Thoracic aorta (tissue), 2 donors: ENCODE results near the gene FNDC11. TPM values are rescaled to one million over a fixed set of nuclear protein-coding genes. Genes with fewer than 3 reads are reported as not detected.
A peak's percentile ranks its signal among the peaks of the same experiment; 100 is the strongest.

ENCODE experiments used
- ATAC-seq: fragments of 150-250 bp; one replicate; pipeline ENCODE4 v1.8.0; 2017; ENCODE audit warnings: low read depth; ENCODE audit not compliant: insufficient number of reproducible peaks, low FRiP score
- DNase-seq: peaks from one replicate; pipeline ENCODE4 v3.0.0-alpha.2; 2020; ENCODE audit warnings: low spot score
- H3K27ac ChIP-seq, 2 donors: fragments of 200-600 bp; sonication (generic); 1 replicate in 1 of 2; 2 replicates in 1 of 2; pipeline ENCODE4 v1.5.1; 2016; ENCODE audit warnings: mild to moderate bottlenecking in 2 of 2, moderate library complexity in 2 of 2
- H3K27me3 ChIP-seq: fragments of 200-600 bp; sonication (generic); replicated peaks from 2 replicates; pipeline ENCODE4 v1.6.0; 2016; ENCODE audit warnings: mild to moderate bottlenecking; ENCODE audit not compliant: insufficient read depth
- H3K36me3 ChIP-seq: fragments of 200-600 bp; sonication (generic); one replicate; pipeline ENCODE4 v1.5.1; 2016
- H3K4me1 ChIP-seq, 2 donors: fragments of 200-600 bp; sonication (generic); 1 replicate in 1 of 2; 2 replicates in 1 of 2; pipeline versions ENCODE4 v1.5.1 to v1.6.0; 2016; ENCODE audit warnings: low read depth in 2 of 2, mild to moderate bottlenecking in 1 of 2; ENCODE audit not compliant: control insufficient read depth in 1 of 2
- H3K4me3 ChIP-seq: fragments of 200-600 bp; sonication (generic); 2 replicates; pipeline ENCODE4 v1.5.1; 2016; ENCODE audit warnings: mild to moderate bottlenecking
- H3K9me3 ChIP-seq: fragments of 200-600 bp; sonication (generic); 2 replicates; pipeline ENCODE4 v1.5.1; 2016
- CTCF ChIP-seq: fragments of 200-600 bp; sonication (generic); IDR thresholded peaks from one replicate; pipeline ENCODE4 v1.5.1; 2019; ENCODE audit warnings: antibody characterized with exemption
- total RNA-seq, 2 donors: library from RNA; depleted of rRNA; stranded (reverse); fragments of >200 nt; gene quantifications; one replicate each; pipeline versions ENCODE4 v1.1.0 to v1.2.3, GENCODE V29; 2016

The FNDC11 gene
- total RNA-seq, 2 donors from 2014 or later = 0.54 TPM; not detected in 1

DNA sequence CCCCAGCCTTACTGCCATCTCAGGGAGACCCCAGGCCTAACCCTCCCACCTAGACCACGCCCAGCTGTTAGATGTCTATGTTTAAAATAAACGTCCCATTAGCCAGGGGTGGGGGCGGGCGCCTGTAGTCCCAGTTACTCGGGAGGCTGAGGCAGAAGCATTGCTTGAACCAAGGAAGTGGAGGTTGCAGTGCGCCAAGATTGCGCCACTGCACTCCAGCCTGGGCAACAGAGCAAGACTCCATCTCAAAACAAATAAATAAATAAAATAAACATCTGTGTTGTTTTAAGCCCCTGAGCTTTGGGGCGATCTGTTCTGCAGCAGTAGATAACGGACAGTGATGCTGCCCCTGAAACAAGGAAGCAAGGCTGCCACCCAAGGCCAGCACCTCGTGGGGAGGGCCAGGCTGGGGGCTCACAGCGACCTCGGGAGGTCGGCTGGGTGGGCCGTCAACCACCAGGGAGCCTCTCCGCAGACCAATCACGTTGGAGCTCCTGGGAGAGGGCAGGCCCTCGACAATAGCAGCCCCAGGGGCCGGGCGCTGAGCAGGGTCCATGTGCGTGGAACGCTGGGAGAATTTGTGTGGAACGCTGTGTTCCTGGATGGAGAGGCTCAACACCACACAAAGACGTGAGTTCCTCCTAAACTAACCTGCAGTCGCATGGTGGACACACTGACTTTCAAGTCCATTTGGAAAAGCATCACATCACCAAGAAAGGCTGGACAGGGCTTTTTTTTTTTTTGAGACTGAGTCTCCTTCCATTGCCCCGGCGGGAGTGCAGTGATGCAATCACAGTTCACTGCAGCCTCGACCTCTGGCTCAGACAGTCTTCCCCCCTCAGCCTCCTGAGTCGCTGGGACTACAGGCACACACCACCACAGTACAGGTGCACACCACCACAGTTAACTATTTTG, 21.1 kb downstream of the FNDC11 start:
- no peak overlapping the region for H3K27ac ChIP-seq
- peaks cover 5 to 11% of the 10 kb centered on the region in 2 donors for H3K4me1 ChIP-seq
- no peak for ATAC-seq
- H3K4me3 ChIP-seq = peak overlapping the region; percentile 90
- H3K9me3 ChIP-seq = no peaks in the 10 kb centered on the region
- no peaks in the 10 kb centered on the region for H3K27me3 ChIP-seq
- H3K36me3 ChIP-seq = no peaks in the 10 kb centered on the region
- no peak for TF ChIP-seq CTCF
- DNase-seq = no peak

DNA sequence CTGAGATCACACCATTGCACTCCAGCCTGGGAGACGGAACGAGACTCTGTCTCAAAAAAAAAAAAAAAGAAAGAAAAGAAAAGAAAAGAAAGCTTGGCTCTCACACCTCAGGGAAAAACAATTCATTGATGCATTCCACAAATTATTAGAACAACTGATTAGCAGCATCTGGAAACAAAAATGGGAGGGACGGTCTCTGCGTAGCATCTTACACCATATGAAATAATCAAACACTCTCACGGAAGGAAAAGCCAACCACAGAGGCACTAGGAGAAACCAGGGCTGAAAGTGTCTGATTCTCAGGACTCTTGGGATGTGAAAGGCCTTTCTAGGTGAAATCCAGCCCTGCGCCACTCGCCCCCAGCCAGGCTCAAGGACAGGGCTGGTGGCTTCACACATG, 22.4 kb downstream of the FNDC11 start:
- no peaks in the 10 kb centered on the region for H3K36me3 ChIP-seq
- H3K27ac ChIP-seq = no peak overlapping the region
- H3K4me3 ChIP-seq = no peak overlapping the region
- ATAC-seq (no peak), DNase-seq (no peak)
- peaks cover 5 to 11% of the 10 kb centered on the region in 2 donors for H3K4me1 ChIP-seq
- no peak for TF ChIP-seq CTCF
- no peaks in the 10 kb centered on the region for H3K27me3 ChIP-seq
- H3K9me3 ChIP-seq = no peaks in the 10 kb centered on the region

DNA sequence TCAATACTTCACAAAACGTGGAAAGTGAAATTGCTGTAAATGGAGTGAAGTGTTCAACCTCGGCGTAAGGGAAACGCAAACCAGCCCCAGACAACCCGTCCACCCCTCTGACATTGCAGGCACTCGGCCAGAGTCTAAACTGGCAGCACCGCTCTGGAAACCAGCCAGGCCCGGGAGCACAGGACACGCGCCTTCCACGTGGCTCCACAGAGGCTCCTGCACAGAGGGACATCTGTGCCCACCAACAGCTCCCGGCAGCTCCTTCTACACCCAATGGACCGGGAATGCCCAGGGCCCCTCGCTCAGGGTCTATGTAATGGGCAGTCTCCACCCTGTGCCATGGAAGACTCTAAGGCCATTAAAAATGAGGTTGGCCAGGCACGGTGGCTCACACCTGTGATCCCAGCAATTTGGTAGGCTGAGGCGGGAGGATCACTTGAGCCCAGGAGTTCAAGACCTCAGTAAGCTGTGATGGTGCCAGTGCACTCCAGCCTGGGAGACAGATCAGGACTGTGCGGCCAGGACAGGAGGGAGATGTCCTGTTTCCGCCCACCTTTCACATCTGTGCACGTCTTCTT, 23.4 kb downstream of the FNDC11 start:
- no peak for ATAC-seq

GRCh38 chr20:63578224-63579016, 24.5 kb downstream of the FNDC11 start:
- ATAC-seq = no peak
- no peak for DNase-seq
- H3K9me3 ChIP-seq = no peaks in the 10 kb centered on the region
- H3K4me3 ChIP-seq = no peak overlapping the region
- no peak for TF ChIP-seq CTCF
- no peak overlapping the region for H3K27ac ChIP-seq
- no peaks in the 10 kb centered on the region for H3K27me3 ChIP-seq
- H3K36me3 ChIP-seq = no peaks in the 10 kb centered on the region
- peaks cover 2 to 3% of the 10 kb centered on the region in 2 donors for H3K4me1 ChIP-seq

More for the DNA sequence above, 23.4 kb downstream of the FNDC11 start:
- Histone ChIP-seq H3K4me1 (peaks cover 5 to 11% of the 10 kb centered on the region in 2 donors), H3K36me3 (no peaks in the 10 kb centered on the region), H3K27ac (no peak overlapping the region), H3K4me3 (no peak overlapping the region), H3K9me3 (no peaks in the 10 kb centered on the region), H3K27me3 (no peaks in the 10 kb centered on the region)
- no peak for DNase-seq
- no peak for TF ChIP-seq CTCF
